B cell (primary cell): ENCODE data around the gene FMNL1.

Source experiments
- EZH2 ChIP-seq: IDR thresholded peaks from 2 replicates; pipeline ENCODE4 v1.6.1; 2012; ENCODE audit warnings: borderline replicate concordance, low read depth, mild to moderate bottlenecking, moderate library complexity, low read length; ENCODE audit not compliant: insufficient read depth, poor library complexity, severe bottlenecking
- TF ChIP-seq, protein P1 (sequence below): fragments of 200-600 bp; IDR thresholded peaks from one replicate; pipeline ENCODE4 v1.8.0; 2022; ENCODE audit warnings: antibody characterized with exemption, mild to moderate bottlenecking

DNA sequence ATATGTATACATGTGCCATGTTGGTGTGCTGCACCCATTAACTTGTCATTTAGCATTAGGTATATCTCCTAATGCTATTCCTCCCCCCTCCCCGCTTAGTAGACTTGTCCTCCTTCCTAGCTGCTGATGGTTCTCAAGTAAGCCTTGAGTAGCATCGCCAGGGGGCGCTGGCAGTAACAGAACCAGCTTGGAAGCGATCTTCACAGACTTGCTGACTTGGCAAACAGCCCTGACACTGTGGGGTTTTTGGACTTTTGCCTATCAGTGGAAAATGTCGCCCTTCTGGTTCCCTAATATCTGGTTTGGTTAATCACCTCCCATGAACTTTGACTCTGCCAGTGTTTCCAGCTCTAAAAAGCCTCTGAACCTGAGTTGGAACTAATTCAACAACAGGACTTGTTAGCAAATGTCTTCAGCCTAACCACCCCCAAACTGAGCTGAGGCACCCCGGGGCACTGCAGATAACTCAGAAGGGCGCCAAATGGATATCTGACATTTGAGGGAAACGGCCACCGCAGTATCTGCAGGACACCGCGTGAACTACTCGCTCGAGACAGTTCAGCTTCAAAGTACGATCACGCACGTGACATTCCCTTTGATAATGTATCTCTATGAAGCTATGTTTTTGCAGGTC is 55.6 kb downstream of the FMNL1 start:
- TF ChIP-seq, protein P1, sequence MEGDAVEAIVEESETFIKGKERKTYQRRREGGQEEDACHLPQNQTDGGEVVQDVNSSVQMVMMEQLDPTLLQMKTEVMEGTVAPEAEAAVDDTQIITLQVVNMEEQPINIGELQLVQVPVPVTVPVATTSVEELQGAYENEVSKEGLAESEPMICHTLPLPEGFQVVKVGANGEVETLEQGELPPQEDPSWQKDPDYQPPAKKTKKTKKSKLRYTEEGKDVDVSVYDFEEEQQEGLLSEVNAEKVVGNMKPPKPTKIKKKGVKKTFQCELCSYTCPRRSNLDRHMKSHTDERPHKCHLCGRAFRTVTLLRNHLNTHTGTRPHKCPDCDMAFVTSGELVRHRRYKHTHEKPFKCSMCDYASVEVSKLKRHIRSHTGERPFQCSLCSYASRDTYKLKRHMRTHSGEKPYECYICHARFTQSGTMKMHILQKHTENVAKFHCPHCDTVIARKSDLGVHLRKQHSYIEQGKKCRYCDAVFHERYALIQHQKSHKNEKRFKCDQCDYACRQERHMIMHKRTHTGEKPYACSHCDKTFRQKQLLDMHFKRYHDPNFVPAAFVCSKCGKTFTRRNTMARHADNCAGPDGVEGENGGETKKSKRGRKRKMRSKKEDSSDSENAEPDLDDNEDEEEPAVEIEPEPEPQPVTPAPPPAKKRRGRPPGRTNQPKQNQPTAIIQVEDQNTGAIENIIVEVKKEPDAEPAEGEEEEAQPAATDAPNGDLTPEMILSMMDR, result peak; percentile 77
- no peak for TF ChIP-seq EZH2
